Measurements from ENCODE around the gene VPS35L. TPM values are rescaled to one million over a fixed set of nuclear protein-coding genes. Genes with fewer than 3 reads are reported as not detected.

VPS35L gene
- total and polyA plus RNA-seq, 2 experiments from 2014 or later, result 48.0 to 54.6 TPM

DNA sequence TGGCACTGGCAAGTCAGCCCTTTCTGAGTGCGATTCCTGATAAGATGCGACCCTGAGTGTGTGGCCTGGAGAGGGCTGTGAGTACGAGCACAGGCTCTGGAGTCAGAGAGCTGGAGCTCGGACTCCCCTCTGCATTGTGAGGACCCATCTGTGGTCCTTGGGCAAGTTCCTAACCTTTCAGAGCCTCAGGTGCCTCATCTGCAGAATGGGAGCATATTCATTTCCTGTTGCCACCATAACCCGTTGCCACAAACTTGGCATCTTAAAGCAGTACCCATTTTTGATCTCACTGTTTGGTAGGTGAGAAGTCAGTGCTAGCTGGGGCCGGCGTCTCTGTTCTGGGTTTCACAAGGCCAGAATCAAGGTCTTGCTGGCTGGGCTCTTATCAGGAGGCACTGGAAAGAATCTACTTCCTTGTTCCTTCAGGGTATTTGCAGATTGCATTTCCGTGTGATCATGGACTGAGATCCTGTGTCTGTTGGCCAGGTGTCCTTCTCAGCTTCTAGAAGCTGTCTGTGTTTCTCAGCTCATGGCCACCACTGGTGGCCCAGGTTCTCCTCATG lies 142.3 kb downstream of the VPS35L start (continued):
- TF ChIP-seq, protein P1, sequence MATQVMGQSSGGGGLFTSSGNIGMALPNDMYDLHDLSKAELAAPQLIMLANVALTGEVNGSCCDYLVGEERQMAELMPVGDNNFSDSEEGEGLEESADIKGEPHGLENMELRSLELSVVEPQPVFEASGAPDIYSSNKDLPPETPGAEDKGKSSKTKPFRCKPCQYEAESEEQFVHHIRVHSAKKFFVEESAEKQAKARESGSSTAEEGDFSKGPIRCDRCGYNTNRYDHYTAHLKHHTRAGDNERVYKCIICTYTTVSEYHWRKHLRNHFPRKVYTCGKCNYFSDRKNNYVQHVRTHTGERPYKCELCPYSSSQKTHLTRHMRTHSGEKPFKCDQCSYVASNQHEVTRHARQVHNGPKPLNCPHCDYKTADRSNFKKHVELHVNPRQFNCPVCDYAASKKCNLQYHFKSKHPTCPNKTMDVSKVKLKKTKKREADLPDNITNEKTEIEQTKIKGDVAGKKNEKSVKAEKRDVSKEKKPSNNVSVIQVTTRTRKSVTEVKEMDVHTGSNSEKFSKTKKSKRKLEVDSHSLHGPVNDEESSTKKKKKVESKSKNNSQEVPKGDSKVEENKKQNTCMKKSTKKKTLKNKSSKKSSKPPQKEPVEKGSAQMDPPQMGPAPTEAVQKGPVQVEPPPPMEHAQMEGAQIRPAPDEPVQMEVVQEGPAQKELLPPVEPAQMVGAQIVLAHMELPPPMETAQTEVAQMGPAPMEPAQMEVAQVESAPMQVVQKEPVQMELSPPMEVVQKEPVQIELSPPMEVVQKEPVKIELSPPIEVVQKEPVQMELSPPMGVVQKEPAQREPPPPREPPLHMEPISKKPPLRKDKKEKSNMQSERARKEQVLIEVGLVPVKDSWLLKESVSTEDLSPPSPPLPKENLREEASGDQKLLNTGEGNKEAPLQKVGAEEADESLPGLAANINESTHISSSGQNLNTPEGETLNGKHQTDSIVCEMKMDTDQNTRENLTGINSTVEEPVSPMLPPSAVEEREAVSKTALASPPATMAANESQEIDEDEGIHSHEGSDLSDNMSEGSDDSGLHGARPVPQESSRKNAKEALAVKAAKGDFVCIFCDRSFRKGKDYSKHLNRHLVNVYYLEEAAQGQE (IDR thresholded peaks at IDR 0.05; ENCODE audit: unreplicated experiment), result no peak
- TF ChIP-seq EZH2 (IDR thresholded peaks at IDR 0.05; ENCODE audit: low read depth, unreplicated experiment) (no peak), ZNF114 (CRISPR knock-in tag; IDR thresholded peaks at IDR 0.05) (no peak), NANOG (IDR thresholded peaks at IDR 0.05; ENCODE audit: borderline replicate concordance) (no peak), STAT1 (IDR thresholded peaks at IDR 0.05; ENCODE audit: unreplicated experiment) (no peak), JUNB (IDR thresholded peaks at IDR 0.05; ENCODE audit: unreplicated experiment) (no peak)
- TF ChIP-seq, protein P2, sequence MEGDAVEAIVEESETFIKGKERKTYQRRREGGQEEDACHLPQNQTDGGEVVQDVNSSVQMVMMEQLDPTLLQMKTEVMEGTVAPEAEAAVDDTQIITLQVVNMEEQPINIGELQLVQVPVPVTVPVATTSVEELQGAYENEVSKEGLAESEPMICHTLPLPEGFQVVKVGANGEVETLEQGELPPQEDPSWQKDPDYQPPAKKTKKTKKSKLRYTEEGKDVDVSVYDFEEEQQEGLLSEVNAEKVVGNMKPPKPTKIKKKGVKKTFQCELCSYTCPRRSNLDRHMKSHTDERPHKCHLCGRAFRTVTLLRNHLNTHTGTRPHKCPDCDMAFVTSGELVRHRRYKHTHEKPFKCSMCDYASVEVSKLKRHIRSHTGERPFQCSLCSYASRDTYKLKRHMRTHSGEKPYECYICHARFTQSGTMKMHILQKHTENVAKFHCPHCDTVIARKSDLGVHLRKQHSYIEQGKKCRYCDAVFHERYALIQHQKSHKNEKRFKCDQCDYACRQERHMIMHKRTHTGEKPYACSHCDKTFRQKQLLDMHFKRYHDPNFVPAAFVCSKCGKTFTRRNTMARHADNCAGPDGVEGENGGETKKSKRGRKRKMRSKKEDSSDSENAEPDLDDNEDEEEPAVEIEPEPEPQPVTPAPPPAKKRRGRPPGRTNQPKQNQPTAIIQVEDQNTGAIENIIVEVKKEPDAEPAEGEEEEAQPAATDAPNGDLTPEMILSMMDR (conservative IDR thresholded peaks at IDR 0.05; ENCODE audit: low read depth in 2 of 2), result no peak

DNA sequence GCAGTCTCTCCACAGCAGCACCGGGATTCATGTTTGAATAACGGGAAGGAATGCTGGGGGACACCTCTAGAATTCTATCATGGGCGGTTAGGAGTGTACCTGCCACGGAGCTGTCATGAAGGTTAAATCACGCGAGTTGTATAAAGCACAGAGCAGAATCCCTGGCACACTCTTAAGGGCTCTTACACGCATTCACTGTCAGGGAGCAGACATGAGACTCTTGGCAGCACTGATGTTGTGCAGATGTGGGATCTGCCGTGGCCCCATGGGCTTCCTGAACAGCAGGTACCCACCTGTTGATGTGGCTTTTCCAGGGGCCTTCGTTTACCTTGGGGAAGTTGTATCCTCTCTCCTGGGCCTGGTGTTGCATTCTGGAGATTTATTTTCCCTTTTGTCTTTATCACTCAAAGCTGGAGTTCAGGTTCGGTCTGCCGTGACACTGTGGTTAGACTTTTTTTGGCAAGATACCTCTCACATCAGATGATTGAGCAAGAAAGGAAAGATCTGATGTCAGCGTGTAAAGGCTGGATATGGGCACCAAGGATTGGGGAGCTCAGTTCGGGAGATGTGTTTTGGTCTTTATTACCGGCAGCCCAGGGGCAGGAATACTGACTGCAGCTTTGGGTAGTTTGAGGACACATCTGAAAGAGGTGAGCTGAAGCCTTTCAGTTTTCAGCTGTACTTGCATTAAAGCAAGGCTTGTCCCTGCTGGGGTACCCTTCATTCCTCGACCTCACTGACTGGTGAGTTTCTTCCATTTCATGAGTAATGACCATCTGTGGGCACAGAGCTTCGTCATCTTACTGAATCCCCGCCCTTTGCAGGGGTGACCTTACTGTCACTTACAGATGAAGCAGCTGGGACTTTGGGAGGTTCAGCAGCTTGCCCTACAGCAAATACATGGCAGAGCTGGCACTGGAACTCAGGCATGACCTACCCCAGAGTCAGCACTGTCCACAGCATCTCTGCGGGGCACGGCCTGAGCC lies 143.3 kb downstream of the VPS35L start:
- no peak for TF ChIP-seq CREB1 (CRISPR knock-in tag; IDR thresholded peaks at IDR 0.05; ENCODE audit: low read depth)
- TF ChIP-seq, protein P1 (IDR thresholded peaks at IDR 0.05; ENCODE audit: unreplicated experiment), result no peak
- TF ChIP-seq POLR2AphosphoS5 (IDR thresholded peaks at IDR 0.05; ENCODE audit: low read depth), result no peak
- TF ChIP-seq, protein P2 (conservative IDR thresholded peaks at IDR 0.05; ENCODE audit: low read depth in 2 of 2), result no peak
- no peak for TF ChIP-seq ZNF331 (CRISPR knock-in tag; IDR thresholded peaks at IDR 0.05; ENCODE audit: low read depth)
- no peak for TF ChIP-seq ZNF114 (CRISPR knock-in tag; IDR thresholded peaks at IDR 0.05)
- peaks cover 11% of the 10 kb centered on the region for H3K79me2 ChIP-seq (replicated peaks; ENCODE audit: insufficient read depth)
- 0 out of 2 replicates have a peak, but pooled peaks cover 10% of the 10 kb centered on the region for H3F3A ChIP-seq (replicated peaks; ENCODE audit: low read depth)
- no peak overlapping the region for H3K4me2 ChIP-seq
- H3K36me3 ChIP-seq (ENCODE audit: insufficient read depth), result peaks cover 29% of the 10 kb centered on the region
- peaks cover 23% of the 10 kb centered on the region; the same call in 1 of the 2 replicates for H4K20me1 ChIP-seq (replicated peaks; ENCODE audit: insufficient read depth)
- H2AFZ ChIP-seq, result no peak overlapping the region
- DNase-seq (ENCODE audit: low spot score) (no peak), ATAC-seq (no peak)
- Mint-ChIP-seq H3K4me3 (no peak overlapping the region; the same call in 2 of the 3 replicates), H3K4me1 (no peaks in the 10 kb centered on the region), H3K27ac (no peak overlapping the region), H3K36me3 (ENCODE audit: low read depth) (peaks cover 93% of the 10 kb centered on the region), H3K27me3 (ENCODE audit: insufficient read depth, low read depth, poor library complexity) (no peaks in the 10 kb centered on the region), H3K9me3 (peaks cover 25% of the 10 kb centered on the region; the same call in 2 of the 3 replicates)
- no peaks in the 10 kb centered on the region for H3K4me1 ChIP-seq (ENCODE audit: insufficient read depth)
- H3K27ac ChIP-seq (ENCODE audit: low read depth), result no peak overlapping the region
- no peaks in the 10 kb centered on the region for H3K9me2 ChIP-seq (ENCODE audit: insufficient read depth)
- H3K27me3 ChIP-seq (ENCODE audit: insufficient read depth), result no peaks in the 10 kb centered on the region
- no peak overlapping the region for H3K4me3 ChIP-seq
